MG63 (cell line): ENCODE results near the gene COL5A2. TPM values are rescaled to one million over a fixed set of nuclear protein-coding genes. Genes with fewer than 3 reads are reported as not detected.

Experiments
- DNase-seq: peaks from one replicate; pipeline ENCODE4 v3.0.0-alpha.2; 2020
- H3K27me3 ChIP-seq: fragments of 250-450 bp; sonication (Bioruptor Pico); 2 replicates; pipeline ENCODE4 v1.5.1; 2020; ENCODE audit warnings: mild to moderate bottlenecking, moderate library complexity
- H3K36me3 ChIP-seq: fragments of 250-450 bp; sonication (Bioruptor Pico); 2 replicates; pipeline ENCODE4 v1.5.1; 2020; ENCODE audit warnings: mild to moderate bottlenecking, moderate library complexity
- H3K4me3 ChIP-seq: fragments of 250-450 bp; sonication (Bioruptor Pico); 2 replicates; pipeline ENCODE4 v1.5.1; 2020; ENCODE audit warnings: mild to moderate bottlenecking, moderate library complexity
- H3K9me3 ChIP-seq: fragments of 250-450 bp; sonication (Bioruptor Pico); 2 replicates; pipeline ENCODE4 v1.5.1; 2020; ENCODE audit warnings: mild to moderate bottlenecking, moderate library complexity
- total RNA-seq: library from RNA; depleted of rRNA; stranded (reverse); fragments of >200 nt; shearing (Covaris generic); gene quantifications from 2 replicates; pipeline ENCODE4 v1.2.3, GENCODE V29; 2014; ENCODE audit warnings: low replicate concordance

COL5A2 gene
- total RNA-seq, 1 experiment from 2014 or later: 488 TPM

DNA sequence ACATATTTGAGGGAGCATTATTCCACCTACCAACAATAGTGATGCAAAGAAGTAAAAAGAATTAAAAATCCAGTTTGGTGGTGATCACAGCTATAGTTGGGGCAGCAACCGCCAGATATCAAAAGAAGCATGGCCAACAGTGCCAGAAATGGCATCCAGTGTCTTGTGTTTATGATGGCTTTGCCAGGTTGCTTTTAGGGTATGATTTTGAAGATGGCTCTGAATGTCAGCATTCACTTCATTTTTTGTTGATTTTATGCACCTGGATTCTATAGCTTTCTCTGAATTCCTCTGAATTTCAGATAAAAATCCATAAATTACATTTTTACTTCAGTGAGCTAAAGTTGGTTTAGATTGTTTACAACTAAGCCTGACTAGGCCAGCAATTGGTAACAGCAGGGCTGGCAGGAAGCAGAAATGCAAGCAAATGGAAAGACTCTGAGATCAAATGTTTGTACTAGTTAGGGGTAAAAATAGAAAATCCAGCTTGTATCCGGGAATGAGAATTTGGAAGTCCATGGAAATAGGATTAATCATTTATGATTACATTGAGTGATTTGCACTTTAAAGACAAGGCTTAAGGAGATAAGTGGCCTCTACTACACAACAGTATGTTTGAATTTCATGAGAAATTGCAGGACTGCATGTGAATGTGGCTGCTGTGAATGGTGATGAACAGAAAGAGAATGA lies 165.0 kb downstream of the COL5A2 start:
- no peak overlapping the region for H3K4me3 ChIP-seq
- H3K27me3 ChIP-seq: no peaks in the 10 kb centered on the region
- DNase-seq: peak; percentile 41
- peaks cover 10% of the 10 kb centered on the region for H3K36me3 ChIP-seq
- no peaks in the 10 kb centered on the region for H3K9me3 ChIP-seq

DNA sequence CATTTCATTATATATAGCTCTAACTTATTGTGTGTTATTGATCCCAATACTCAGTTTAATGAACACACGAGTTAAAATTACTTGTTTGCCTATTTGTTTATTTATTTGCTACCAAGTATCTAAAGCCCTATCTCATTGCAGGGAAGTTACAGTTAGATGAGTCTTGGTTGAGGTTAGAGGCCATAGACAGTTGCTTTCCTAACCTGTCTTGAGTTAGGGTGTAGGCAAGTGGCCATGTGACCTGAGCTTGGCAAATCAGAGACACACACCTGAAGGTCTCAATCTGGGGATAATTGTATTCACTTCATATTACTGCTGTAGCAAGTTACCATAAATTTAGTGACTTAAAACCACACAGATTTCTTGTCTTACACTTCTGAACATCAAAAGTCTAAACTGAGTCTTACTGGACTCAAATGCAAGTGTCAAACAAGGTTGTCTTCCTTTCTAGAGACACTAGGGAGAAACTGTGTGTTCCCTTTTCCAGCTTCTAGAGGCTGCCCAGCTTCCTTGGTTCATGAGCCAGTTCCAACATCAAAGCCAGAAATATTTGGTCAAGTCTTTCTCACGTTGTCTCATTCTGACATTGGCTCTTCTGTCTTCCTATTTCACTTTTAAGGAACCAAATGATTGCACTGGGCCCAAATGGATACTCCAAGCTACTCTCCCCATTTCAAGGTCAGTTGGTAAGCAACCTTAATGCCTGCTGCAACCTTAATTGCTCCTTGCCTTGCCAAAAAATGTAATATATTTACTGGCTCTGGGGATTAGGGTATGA lies 165.7 kb downstream of the COL5A2 start:
- Histone ChIP-seq H3K36me3 (peaks cover 10% of the 10 kb centered on the region), H3K27me3 (no peaks in the 10 kb centered on the region), H3K4me3 (no peak overlapping the region), H3K9me3 (no peaks in the 10 kb centered on the region)
- DNase-seq: no peak

DNA sequence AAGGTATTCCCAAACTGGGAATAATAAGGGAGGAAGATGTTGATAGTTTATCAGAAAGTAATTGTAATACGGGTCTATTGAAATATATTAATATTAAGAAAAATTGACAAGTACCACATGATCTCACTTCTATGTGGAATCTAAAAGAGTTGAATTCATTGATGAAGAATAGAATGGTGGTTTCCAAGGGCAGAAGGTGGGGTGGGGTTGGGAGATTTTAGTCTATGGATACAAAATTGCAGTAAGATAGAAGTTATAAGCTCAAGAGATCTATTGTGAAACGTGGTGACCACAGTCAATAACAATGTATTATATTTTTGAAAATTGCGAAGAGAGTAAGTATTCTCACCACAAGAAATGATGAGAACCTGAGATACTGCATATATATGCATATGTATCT lies 166.5 kb downstream of the COL5A2 start:
- peaks cover 15% of the 10 kb centered on the region for H3K36me3 ChIP-seq
- no peak overlapping the region for H3K4me3 ChIP-seq
- H3K27me3 ChIP-seq: no peaks in the 10 kb centered on the region
- H3K9me3 ChIP-seq: no peaks in the 10 kb centered on the region; the same call in 1 of the 2 replicates
- no peak for DNase-seq

DNA sequence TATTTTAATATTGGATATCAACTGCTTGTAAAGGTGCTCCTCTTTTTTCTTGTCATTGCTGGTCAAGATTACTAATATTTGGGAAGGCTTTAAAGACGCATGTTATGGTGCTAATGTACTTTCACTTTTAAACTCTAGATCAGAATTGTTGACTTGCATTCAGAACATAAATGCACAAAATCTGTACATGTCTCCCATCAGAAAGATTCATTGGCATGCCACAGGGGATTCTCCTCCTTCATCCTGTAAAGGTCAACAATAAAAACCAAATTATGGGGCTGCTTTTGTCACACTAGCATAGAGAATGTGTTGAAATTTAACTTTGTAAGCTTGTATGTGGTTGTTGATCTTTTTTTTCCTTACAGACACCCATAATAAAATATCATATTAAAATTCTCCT lies 167.2 kb downstream of the COL5A2 start:
- H3K36me3 ChIP-seq: peaks cover 18% of the 10 kb centered on the region

DNA sequence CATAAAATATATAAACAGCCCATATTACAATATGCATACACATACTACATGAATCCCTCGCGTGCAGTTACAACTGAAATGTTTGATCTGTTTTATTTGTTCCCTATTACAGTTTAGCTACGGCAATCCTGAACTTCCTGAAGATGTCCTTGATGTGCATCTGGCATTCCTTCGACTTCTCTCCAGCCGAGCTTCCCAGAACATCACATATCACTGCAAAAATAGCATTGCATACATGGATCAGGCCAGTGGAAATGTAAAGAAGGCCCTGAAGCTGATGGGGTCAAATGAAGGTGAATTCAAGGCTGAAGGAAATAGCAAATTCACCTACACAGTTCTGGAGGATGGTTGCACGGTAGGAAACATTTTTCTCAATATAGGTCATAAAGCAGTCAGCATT lies 169.0 kb downstream of the COL5A2 start:
- Histone ChIP-seq H3K9me3 (no peaks in the 10 kb centered on the region; the same call in 1 of the 2 replicates), H3K36me3 (peaks cover 27% of the 10 kb centered on the region), H3K4me3 (no peak overlapping the region), H3K27me3 (no peaks in the 10 kb centered on the region)
- DNase-seq: no peak

More for the DNA sequence above, 167.2 kb downstream of the COL5A2 start:
- H3K4me3 ChIP-seq: no peak overlapping the region
- no peak for DNase-seq
- no peaks in the 10 kb centered on the region for H3K27me3 ChIP-seq
- H3K9me3 ChIP-seq: no peaks in the 10 kb centered on the region; the same call in 1 of the 2 replicates

DNA sequence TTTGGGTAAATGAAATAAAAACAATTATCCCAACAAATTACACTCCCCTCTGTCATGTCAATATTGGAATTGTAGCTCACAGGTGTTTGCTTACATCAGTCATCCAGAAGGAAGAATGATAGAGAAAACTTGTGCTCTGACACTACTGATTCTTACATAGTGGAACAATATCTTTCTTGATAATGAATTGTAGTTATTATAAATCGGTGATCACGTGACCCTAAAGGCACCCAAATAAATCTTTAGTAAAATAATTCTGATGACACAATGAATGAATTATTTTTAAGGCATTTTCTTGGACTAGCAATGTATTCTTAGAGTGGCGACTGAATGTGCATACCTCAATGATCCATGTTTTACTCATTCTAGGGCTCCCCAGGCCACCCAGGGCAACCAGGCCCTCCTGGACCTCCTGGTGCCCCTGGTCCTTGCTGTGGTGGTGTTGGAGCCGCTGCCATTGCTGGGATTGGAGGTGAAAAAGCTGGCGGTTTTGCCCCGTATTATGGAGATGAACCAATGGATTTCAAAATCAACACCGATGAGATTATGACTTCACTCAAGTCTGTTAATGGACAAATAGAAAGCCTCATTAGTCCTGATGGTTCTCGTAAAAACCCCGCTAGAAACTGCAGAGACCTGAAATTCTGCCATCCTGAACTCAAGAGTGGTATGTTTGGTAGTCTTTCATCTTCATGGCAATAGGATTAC lies 170.9 kb downstream of the COL5A2 start:
- no peak for DNase-seq
- no peak overlapping the region for H3K4me3 ChIP-seq
- no peaks in the 10 kb centered on the region for H3K27me3 ChIP-seq
- H3K36me3 ChIP-seq: peaks cover 31% of the 10 kb centered on the region
- H3K9me3 ChIP-seq: no peaks in the 10 kb centered on the region; the same call in 1 of the 2 replicates

DNA sequence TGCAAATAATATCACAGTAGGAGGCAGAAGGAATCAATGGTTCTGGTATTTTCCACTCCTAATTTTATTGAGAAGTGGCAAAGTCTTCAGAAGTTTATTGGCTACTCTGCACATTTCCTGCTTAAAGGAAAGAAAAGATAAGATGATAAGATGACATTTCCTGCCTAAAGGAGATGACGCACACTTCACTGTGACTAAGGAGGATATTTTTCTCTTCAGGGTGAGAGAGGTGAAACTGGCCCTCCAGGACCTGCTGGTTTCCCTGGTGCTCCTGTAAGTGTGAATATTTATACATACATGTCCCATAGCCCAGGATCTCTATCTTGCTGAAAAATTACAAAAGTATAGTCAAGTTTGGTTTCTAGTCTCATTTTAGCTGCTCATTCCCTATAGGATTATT lies 177.5 kb downstream of the COL5A2 start:
- DNase-seq: no peak
- peaks cover 28% of the 10 kb centered on the region for H3K36me3 ChIP-seq
- H3K9me3 ChIP-seq: no peaks in the 10 kb centered on the region
- H3K27me3 ChIP-seq: no peaks in the 10 kb centered on the region
- no peak overlapping the region for H3K4me3 ChIP-seq

DNA sequence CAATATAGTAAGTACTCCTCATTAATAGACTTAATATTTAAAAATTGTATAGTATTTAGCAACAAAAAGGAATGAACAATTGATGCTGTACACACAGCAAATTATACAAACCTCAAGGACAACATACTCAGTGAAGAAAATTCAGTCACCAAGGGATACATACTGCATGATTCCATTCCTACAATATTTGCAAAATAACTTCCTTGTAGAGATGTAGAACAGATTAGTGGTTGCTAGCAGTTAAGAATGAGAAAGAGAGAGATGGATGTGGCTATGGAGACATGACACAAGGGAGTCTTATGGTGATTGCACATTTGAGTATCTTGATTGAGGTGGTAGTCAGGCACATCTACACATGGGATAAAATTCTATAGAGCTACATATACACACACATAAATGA lies 179.3 kb downstream of the COL5A2 start:
- no peaks in the 10 kb centered on the region for H3K27me3 ChIP-seq
- no peak for DNase-seq
- H3K36me3 ChIP-seq: peaks cover 16% of the 10 kb centered on the region

DNA sequence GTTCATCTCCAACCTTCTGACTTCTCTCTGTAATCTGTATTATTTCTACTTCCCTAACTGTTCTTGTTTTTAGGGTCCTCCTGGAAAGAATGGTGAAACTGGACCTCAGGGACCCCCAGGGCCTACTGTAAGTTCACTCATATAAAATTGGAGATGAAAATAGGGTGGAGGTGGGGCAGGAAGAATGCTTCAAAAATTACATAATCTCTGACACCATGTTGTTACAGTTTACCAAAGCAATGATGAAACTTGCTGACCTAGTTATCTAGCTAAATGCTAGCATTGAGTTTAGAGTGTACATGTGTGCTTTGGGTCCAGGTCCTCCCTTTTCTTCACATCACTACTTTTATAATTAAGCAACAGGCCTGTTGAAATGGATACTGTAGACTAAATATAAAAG lies 182.3 kb downstream of the COL5A2 start:
- peaks cover 36% of the 10 kb centered on the region for H3K36me3 ChIP-seq
- no peaks in the 10 kb centered on the region for H3K9me3 ChIP-seq
- H3K27me3 ChIP-seq: no peaks in the 10 kb centered on the region
- no peak for DNase-seq
- no peak overlapping the region for H3K4me3 ChIP-seq

More for the DNA sequence above, 179.3 kb downstream of the COL5A2 start:
- no peak overlapping the region for H3K4me3 ChIP-seq
- H3K9me3 ChIP-seq: no peaks in the 10 kb centered on the region

DNA sequence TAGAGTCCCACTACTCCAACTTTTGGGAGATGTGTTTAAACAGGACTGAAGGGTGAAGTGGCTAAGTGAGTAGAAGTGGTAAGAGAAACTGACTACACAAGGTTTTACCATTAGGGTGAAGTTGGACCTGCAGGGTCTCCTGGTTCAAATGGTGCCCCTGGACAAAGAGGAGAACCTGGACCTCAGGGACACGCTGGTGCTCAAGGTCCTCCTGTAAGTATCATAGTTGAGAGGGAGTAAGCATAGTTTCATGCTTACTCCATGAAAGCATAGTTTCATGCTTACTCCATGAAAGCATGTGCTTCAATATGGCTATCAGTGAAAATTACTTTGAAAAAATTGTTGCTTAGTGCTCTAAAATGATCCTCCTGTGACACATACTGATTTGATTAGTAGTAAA lies 186.3 kb downstream of the COL5A2 start:
- H3K36me3 ChIP-seq: peaks cover 57% of the 10 kb centered on the region
- H3K9me3 ChIP-seq: no peaks in the 10 kb centered on the region
- H3K4me3 ChIP-seq: no peak overlapping the region
- no peaks in the 10 kb centered on the region for H3K27me3 ChIP-seq
- DNase-seq: no peak

DNA sequence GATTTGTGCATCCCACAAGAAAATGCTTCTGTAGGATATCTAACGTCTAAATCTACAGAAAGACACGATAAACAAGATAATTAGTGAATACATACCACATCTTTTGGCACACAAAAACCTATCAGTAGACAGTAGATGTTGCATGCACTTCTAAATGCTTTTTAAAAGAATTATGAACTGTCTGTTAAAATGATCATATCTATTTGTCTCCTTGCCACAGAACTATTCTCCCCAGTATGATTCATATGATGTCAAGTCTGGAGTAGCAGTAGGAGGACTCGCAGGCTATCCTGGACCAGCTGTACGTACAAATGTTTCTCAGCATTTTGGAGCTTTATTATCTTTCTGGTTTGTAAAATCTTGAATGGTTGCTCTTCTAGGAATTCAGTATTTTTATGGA lies 192.7 kb downstream of the COL5A2 start:
- Histone ChIP-seq H3K27me3 (no peaks in the 10 kb centered on the region), H3K36me3 (peaks cover 37% of the 10 kb centered on the region), H3K4me3 (no peak overlapping the region), H3K9me3 (no peaks in the 10 kb centered on the region)
- DNase-seq: no peak

DNA sequence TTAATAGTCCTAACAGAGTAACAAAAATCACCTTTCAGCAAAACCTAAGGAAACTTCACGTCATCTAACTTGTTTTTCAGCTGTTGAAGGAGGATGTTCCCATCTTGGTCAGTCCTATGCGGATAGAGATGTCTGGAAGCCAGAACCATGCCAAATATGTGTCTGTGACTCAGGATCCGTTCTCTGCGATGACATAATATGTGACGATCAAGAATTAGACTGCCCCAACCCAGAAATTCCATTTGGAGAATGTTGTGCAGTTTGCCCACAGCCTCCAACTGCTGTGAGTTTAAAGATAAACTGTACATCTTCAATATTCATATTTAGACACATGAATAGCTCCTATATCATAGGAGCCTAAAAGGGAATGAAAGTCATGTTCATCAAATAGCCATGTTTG lies 194.9 kb downstream of the COL5A2 start:
- H3K4me3 ChIP-seq: no peak overlapping the region
- H3K36me3 ChIP-seq: peaks cover 20% of the 10 kb centered on the region
- H3K9me3 ChIP-seq: no peaks in the 10 kb centered on the region
- peak; percentile 59 for DNase-seq
- no peaks in the 10 kb centered on the region for H3K27me3 ChIP-seq

DNA sequence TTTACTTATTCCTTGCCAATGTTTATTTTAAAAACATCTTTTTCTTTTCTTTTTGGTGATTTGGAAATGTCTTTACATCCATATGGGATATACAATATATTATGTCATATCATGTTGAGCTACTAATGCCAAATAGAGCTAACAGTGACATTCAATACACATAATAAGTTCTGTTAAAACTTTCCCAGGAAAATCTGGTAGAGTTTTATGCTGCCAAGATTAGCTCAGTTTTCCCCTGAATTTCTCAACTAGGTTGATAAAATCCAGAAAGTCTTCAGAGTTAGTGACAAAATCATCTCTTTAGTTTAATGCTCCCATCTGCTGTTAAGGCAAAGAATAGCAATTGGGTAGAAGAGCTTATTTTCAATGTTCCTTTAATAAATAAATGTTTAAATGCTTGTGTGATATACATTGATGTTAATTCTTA lies 195.5 kb downstream of the COL5A2 start:
- no peak overlapping the region for H3K4me3 ChIP-seq
- no peaks in the 10 kb centered on the region for H3K9me3 ChIP-seq
- no peaks in the 10 kb centered on the region for H3K27me3 ChIP-seq
- no peak for DNase-seq
- peaks cover 14% of the 10 kb centered on the region for H3K36me3 ChIP-seq

DNA sequence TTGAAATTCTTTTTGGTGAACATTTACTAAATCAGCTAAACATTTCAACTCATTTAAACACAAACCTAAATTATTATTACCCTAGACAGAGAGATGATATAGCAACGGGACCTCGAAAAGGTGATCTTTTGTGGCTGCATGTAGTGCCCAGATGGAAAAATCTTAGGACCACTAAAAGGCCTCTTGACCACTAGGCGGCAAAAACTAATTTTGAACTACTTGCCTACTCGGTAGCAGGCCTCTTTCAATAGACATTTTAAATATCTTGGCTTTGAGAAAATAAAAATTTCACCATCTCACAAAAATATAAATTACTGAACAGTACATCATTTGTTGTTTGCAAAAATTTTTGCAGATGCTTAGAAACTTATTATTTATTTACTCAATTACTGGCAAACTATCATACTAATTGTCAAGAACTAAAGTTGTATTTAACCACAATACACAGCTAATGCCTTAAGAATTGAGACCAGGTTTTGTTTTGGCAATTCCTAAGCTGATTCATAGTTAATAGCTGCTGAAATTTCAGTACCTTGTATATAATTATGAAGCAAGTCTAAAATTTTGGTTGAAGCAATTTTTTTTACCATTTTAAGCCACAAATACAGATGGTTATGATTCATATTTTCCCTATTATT lies 196.0 kb downstream of the COL5A2 start:
- DNase-seq: peak; percentile 39
- Histone ChIP-seq H3K27me3 (no peaks in the 10 kb centered on the region), H3K4me3 (no peak overlapping the region), H3K36me3 (peaks cover 14% of the 10 kb centered on the region), H3K9me3 (no peaks in the 10 kb centered on the region)
